HuH-7 (cell line): ENCODE data around the gene TRIM51.
"Not testable (repeated sequence)": the region's sequence is repeated elsewhere in the genome, so short reads cannot be mapped to it uniquely, and the experiment has no call there.

ENCODE experiments used
- DNase-seq: peaks from one replicate; pipeline ENCODE4 v3.0.0; 2011; ENCODE audit warnings: low spot score

TRIM51 gene, protein sequence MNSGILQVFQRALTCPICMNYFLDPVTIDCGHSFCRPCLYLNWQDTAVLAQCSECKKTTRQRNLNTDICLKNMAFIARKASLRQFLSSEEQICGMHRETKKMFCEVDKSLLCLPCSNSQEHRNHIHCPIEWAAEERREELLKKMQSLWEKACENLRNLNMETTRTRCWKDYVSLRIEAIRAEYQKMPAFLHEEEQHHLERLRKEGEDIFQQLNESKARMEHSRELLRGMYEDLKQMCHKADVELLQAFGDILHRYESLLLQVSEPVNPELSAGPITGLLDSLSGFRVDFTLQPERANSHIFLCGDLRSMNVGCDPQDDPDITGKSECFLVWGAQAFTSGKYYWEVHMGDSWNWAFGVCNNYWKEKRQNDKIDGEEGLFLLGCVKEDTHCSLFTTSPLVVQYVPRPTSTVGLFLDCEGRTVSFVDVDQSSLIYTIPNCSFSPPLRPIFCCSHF

DNA sequence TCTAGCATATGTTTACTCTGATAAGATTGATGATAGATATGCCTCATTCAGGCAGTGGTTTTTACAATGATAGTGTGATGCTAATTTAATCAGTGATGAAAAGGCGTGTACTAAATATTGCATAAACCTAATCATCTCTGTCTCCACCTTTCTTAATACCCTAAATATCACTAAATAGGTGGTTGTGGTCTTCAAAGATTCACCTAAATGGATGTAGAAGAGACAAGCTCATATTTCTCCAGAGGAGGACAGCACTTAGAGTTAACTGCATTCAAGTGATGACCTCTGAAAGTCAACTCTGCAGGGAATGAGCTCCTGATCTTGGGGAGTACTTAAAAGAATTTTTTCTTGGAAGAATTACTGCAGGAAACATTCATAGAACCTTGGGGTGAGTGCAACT is at the start of gene TRIM51:
Gene TRIM51 (plus strand): TSS at position 301 of the 400 bp plus-strand sequence. CDS start 2,132 bp downstream, outside the sequence.
- DNase-seq = not testable (repeated sequence)

DNA sequence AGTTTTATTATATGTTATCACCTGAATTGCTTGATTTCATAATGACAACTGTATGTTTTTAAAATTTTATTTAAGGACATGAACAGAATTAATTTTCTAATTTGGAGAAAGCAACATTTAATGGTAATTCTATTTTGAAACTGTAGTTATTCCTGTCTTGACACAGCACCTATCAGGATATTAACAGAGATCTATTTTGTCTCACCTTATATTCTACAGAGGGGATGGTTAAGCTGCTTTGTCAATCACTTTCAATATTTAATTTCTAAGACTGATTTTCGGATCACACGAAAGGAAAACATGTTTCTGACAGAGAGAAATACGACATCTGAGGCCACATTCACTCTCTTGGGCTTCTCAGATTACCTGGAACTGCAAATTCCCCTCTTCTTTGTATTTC is 44.6 kb upstream of the TRIM51 start, which contains the start of gene OR5D16:
Gene OR5D16 (plus strand): TSS at position 301 of the 400 bp plus-strand sequence. CDS start 0 bp downstream, at position 301.
- DNase-seq = no peak

DNA sequence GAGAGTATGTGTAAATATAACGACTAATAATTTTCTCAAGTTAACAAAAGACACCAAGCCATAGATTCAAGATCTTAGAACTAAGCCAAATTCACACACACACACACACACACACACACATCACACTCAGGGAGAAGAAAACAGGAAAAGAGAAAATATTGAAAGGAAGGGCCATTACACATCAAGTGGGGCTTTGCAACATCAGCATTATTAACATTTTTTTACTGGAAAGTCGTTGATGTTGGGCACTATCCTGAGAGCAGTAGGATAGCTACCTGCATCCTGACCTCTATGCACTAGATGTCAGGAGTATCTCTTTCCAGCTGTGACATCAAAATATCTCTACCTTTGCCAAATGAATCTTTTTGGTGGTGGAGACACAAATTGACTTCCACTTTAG is 35.6 kb upstream of the TRIM51 start:
- no peak for DNase-seq

DNA sequence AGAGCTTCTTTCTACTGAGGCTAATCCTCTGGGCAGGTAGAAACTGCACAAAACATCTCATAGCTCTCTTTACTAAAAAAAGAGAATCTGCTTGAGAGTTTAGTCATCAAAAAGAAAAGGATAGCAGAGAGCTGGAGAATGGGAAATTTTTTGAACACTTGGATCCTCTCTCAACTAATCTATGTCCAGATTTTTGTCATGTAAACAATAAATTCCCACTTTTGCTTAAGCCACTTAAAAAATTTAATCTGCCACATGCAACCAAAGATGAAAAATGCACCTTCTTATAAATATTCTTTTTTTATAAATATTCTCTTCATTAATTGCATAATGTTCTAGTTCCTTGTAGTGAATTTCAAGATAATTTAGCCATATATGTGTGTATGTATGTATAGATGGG is 34.1 kb upstream of the TRIM51 start:
- DNase-seq = no peak

DNA sequence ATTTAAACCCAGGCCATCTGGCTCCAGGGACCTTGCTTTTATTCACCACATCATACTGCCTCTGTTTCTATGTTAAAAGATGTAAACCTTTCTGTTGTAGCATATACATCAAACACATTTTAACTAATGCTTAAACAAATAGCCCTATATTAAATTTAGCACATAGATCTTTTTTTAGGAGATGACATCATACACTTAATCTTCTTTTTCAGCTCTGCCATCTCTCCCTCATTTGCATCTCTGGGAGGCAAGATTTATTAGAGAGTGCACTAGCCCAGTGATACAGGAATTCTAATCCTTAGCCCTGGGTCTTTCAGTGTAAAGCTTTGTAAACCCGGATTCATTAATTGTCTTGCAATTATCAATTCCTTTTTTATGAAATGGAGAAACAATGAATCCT is 31.0 kb upstream of the TRIM51 start:
- no peak for DNase-seq

DNA sequence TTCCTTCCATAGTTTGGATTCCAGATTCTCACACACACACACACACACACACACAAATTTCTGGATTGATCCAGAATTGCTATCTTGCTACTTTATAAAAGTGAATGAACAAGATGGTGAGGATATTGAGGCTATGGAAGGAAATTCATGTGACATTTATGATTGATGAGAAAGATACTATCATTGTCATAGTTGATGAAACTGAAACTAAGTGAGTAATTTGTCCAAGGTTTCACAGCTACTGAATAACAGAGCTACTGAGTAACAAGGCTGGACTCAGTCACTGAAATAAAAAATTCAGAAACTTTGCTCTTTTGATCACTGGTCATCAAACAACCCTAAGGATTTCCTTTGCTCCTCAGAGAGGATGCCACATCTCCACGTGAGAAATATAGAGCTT is 28.4 kb upstream of the TRIM51 start:
- DNase-seq = no peak

DNA sequence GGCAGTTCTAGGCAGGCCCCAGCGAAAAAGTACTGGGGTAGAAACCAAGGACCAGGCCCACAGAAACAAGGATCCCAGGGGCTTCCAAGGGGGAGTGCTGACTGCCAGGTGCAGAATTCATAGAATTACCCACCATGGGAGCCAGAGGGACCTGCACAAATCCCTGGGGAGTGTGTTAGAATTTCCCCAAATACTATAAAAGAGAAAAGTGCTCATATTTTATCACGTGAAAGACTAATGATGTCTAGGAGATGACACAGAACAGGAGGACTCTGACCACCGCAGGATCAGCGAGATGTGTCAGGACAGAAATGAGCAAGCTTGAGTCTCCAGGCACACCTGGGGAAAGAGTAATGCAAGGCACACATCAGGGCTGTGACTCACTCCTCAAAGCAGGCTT is 15.7 kb upstream of the TRIM51 start:
- not testable (repeated sequence) for DNase-seq

DNA sequence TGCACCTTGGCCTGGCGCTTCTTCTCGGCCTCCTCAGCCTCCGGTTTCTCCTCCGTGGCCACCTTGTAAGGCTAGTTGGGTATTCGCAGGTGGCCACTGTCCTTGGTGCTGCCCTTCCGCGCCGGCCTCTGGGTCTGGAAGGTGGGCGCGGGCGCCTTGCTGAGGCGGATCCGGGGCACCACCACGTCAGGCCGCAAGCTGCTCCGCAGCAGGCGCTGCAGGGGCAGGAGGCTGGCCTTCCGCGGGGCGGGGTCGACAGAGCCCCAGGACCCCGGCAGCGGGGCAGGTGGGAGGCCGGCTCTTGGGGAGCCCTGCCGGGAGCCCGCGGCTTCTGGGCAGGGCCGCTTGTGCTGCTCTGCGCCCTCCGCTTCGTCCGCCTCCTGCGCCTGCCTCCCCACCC is 10.4 kb upstream of the TRIM51 start:
- not testable (repeated sequence) for DNase-seq

DNA sequence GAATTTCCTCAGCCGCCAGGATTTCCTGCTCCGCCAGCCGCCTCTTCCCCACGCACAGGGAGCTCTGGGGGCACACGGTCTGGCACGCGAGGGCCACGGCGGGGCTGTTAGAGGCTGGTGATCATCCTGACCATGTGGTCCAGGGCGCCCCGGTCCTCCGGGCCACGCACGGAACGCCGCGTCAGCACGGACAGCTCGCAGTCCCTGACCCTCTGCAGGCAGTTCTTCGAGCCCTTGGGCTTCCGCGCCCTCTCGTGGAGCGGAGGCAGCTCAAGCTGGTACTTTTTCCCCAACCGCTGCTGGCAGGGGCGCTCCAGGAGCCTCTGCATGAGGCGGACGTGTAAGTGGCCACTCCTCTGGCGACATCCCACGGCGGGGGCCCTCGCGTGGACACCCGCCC is 10.0 kb upstream of the TRIM51 start:
- DNase-seq = not testable (repeated sequence)

DNA sequence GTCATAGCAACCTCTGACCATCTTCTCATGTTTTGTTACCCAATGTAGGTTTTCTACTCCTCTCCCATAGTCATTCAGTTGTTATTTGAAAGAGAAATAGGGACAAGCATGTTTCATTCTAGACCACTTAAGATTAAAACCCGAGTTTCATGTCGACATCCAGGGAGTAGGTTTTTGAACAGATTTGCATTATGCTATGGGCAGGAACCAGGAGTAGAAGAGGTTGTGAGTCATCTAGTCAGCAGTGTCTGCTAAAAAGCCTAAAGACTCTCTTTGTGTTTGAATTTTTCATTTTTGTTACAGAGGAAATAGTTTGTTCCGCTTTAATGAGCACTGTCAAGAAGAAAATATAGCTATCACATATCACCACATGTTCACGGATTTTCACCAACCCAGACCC is 1.9 kb downstream of the TRIM51 start:
- not testable (repeated sequence) for DNase-seq

DNA sequence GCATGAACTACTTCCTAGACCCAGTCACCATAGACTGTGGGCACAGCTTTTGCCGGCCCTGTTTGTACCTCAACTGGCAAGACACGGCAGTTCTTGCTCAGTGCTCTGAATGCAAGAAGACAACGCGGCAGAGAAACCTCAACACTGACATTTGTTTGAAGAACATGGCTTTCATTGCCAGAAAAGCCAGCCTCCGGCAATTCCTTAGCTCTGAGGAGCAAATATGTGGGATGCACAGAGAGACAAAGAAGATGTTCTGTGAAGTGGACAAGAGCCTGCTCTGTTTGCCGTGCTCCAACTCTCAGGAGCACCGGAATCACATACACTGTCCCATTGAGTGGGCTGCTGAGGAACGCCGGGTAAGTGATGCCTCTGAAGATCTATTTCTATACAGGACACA is 2.4 kb downstream of the TRIM51 start:
- not testable (repeated sequence) for DNase-seq

DNA sequence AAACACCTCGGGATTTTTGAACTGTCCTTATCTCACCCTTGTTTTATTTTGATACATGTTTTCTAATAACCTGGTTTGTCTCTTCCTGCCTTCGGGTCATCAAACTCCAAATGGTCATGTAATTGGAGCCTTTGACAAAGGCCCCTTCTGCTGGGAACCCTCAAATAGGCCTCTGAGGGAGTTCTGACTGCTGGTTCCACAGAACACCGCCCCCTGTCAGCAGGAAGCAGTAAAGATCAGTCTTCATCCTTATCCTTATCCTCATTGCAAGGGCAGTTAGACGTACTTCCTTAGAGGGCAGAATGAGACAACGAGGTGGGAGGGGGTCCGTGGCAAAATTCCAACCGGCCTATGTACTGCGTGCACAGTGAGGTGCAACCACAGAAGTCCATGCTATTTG is 12.1 kb downstream of the TRIM51 start:
- no peak for DNase-seq

DNA sequence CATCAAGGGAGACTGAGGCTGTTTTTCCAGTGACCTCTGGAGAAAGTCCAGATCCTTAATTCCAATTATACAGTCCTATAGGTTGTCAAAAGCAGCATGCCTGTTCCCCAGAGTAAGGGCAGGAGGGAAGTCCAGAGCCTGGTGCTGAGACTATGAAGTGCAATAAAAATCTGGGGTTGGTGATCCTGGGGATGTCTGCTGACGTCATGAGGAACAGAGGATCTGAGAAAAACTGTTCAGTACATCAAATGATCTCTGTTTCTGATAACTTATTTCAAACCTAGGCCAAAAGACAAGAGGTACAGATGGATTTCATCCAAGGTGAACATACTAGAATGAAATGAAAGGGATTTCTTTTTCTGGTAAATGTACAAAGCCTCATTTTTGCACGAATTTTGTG is 19.2 kb downstream of the TRIM51 start:
- DNase-seq = no peak

DNA sequence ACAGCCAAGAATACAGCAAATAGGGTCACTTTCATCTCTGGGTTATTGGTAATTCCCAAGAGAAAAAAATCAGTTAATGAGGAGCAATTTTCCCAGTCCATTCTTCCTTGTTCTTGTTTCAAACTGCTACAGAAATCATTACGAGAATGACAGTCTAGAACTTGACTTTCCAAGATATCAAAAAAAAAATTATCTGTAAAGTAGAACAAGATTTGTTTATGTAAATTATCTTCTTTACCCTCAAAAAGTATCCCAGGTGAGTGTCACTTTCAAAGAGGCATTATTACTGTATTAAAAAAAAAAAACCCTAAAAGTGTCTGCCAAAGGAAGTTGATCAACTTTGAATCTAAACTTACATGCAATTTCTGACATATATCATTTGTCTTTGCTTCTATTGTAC is 31.4 kb downstream of the TRIM51 start, which contains the start of gene OR5W2:
Gene OR5W2 (minus strand): TSS at position 101 of the 400 bp plus-strand sequence. CDS start 0 bp downstream, at position 101.
- DNase-seq = no peak

DNA sequence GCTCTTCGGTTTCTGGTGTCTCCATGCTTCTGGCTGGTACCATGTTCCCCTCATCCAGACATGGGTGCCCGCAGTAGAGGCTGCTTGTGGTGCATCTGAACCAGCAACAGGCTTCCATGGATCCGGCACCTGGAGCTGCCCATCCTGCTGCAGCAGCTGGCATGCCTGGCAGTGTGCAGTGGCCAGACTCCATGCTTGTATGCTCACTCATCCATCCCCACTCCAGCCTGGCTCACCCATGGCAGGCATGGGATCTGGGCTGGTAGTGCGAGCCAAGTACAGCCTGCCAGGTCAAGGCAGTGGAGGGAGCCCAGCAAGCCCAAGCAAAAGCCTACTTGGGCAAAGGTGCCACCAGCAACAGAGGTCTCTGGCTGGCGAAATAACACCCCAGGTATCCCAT is 37.4 kb downstream of the TRIM51 start:
- no peak for DNase-seq

DNA sequence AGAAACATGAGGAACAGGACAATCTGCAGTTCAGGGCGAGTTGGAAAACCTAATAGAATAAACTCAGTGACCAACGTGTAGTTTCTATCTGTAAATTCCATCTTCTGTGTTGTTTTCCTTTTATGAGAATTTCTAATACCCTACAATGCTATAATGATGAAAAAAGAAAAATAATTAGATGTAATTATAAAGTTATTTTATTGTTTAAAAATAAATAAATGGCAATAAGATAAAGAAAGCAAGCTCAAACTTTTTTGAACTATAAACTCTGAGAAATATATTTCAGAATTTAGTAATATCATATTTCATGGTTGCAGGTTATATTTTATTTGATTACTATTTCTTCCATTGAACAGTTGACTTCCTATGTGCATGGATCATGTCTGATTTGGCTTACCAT is 53.2 kb downstream of the TRIM51 start, which contains the start of gene OR5I1:
Gene OR5I1 (minus strand): TSS at position 101 of the 400 bp plus-strand sequence. CDS start 0 bp downstream, at position 101.
- no peak for DNase-seq
